SW 1271 (cell line): ENCODE results near the gene ANKS1A.
A peak's percentile ranks its signal among the peaks of the same experiment; 100 is the strongest.
"Not testable (repeated sequence)": the region's sequence is repeated elsewhere in the genome, so short reads cannot be mapped to it uniquely, and the experiment has no call there.

Source experiments
- DNase-seq, 2 experiments: peaks; one replicate each; lab custom pipeline; 2025; lab: John Stamatoyannopoulos, UW

Gene ANKS1A

DNA sequence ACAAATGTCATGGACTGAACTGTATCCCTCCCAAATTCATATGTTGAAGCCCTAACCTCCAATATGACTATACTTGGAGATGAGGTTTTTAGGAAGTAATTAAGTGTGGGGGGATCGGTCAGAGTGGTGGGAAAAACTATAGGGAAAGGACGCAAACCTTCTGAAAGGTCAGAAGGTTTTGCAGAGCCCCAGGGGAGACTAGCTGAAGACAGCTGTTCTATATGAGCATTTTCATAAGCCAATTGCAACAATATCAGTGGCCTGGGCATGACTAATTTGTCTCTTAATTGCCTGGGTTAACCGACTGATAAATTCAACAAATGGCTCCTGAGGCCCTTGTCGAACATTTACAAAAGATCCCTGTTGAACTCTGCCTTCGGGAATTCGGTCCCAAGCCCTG lies 217.0 kb downstream of the ANKS1A start:
- DNase-seq, result not testable (repeated sequence)

DNA sequence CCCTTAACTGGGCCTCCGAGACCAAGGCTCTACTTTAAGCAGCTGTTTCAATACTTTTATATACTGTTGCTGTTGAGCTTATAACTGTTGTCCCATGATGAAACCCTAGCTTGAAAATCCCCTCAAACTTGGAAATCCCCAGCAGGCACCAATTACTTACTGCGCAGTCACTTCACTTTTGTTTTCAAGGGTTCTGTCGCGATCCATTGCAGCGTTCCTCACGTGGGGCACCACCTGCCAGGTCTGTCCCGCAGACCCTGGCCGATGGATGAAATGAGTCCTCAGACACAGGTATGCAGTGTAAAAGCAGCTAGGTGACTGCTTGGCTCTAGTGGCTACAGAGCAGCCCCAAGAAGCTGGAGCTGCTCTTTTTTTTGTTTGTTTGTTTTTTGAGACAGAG lies 218.2 kb downstream of the ANKS1A start:
- DNase-seq, result not testable (repeated sequence)

GRCh38 chr6:35107761-35108160 lies 218.7 kb downstream of the ANKS1A start:
- DNase-seq, result not testable (repeated sequence)

GRCh38 chr6:35108309-35108885 lies 219.3 kb downstream of the ANKS1A start:
- DNase-seq, result no peak

DNA sequence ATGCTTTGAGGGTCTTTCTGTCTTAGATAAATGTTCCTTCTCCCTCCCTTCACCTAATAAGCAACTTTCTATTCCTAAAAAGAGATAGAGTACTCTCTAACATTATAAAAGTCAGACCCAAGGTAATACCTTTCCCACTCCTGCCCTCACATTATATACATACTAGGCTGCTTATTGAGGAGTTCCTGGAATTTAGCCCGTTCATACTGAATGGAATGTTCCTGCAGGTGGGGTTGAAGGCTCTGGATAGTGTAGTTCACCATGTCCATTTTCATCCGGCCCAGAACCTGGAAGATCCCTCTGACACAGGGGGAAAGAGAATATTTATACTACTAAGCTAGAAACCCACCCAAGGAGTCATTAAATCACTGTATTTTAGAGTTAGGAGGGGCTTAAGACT lies 231.7 kb downstream of the ANKS1A start:
- no peak for DNase-seq

GRCh38 chr6:35124356-35124755 lies 235.3 kb downstream of the ANKS1A start:
- DNase-seq, result no peak

DNA sequence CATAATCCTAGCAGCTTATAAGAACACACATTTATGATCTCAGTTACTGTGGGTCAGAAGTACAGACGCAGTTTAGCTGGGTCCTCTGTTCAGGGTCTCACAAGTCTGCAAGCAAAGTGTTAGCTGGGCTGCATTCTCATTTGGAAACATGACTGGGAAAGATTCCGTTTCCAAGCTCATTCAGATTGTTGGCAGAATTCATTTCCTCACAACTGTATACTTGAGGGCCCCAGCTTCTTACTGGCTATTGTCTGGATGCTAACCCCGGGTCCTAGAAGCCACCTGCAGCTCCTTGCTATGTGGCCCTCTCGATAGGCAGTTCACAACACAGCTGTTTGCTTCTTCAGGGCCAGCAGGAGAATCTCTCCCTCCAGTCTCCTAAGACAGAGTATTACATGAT lies 239.0 kb downstream of the ANKS1A start:
- DNase-seq, result no peak

DNA sequence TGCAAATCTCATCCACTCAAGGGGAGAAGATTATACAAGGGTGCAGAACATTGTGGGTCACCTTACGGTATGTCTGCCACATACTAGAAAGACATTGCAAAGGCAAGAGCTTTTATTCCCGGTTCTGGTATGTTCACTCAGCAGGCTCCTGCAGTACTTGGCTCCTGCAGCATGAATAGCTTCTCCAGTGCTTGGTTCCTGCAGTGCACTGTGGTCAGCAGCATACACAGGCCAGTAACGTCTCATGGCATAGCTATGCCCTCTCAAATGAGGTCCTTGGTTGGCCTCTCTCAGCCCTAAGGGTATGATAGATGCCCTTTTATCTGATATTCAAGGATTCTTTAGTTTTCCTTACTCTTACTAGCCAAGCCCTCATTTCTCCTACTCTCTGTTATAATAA lies 239.4 kb downstream of the ANKS1A start:
- no peak for DNase-seq

- DNase-seq, result no peak
Measured at GRCh38 chr6:35136185-35136584, 247.1 kb downstream of the ANKS1A start.

GRCh38 chr6:35138191-35138590 lies 249.1 kb downstream of the ANKS1A start:
- not testable (repeated sequence) for DNase-seq

GRCh38 chr6:35139470-35139869 lies 250.4 kb downstream of the ANKS1A start:
- DNase-seq, result no peak

DNA sequence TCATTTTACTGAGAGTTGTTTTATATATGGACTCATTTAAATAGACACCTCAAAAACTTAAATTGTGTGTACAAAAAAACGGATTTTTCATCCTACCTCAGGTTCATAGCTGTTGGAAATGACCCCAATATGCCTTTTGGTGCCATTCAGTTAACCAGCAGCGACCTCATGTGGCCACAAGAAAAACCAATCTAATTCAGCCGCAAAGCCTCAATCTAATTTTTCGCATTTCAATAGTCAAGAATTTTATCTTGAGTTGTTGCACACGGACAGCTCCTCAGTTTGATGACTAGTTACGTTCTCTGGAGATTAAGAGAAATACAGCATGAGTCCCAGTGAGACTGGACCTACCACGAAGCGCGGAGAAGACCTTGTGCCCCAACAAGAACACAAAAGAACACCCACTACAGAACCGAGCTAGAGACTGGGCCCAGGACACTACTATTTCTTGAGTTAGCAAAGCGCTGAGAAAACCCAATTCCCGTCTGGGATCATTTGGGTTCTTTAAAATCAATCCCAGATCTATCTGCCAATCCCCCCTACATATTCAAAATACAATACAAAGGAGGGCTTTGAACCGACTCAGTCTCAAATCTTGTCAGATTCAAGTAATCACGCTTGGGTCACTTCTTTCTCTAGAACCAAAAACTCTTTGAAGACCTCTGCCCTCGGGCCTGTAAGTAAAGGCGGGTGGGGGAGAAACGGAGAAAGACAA lies 251.0 kb downstream of the ANKS1A start:
- peak; percentile 11 to 72 for DNase-seq

DNA sequence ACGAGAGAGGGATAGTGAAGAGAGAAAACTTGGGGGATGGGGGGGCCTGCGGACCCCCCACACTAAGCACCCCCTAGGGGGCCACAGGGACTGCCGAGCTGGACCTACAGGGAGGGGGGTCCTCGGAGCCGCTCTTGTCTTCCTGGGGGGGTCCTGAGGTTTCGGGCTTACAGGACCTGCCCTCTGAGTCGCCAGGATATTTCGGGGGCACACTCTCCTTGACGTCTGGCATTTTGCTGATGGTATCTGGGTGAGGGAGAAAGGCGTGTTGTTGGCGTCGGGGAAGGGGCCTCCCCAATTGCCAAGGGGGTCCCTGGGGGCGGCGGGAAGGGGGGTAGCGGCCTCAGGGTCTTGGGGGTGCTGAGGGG lies 251.6 kb downstream of the ANKS1A start:
- DNase-seq, result no peak
